Thyroid gland (tissue), 4 donors: Measurements from ENCODE around the gene MXD4. TPM values are rescaled to one million over a fixed set of nuclear protein-coding genes. Genes with fewer than 3 reads are reported as not detected.

Experiments
- DNase-seq, 2 donors: peaks; one replicate each; pipeline ENCODE4 v3.0.0-alpha.2; 2019
- H3K27ac ChIP-seq, 3 donors: fragments of 200-600 bp; sonication (generic); 1 replicate in 2 of 3; 2 replicates in 1 of 3; pipeline ENCODE4 v1.5.1; 2016 to 2019; ENCODE audit warnings: mild to moderate bottlenecking in 1 of 3, moderate library complexity in 1 of 3
- H3K27me3 ChIP-seq: fragments of 200-600 bp; sonication (generic); one replicate; pipeline ENCODE4 v1.5.1; 2019
- H3K36me3 ChIP-seq, 2 donors: fragments of 200-600 bp; sonication (generic); one replicate each; pipeline ENCODE4 v1.5.1; 2016 to 2019
- H3K4me1 ChIP-seq, 2 donors: fragments of 200-600 bp; sonication (generic); one replicate each; pipeline ENCODE4 v1.5.1; 2017 to 2019
- H3K4me3 ChIP-seq, 3 donors: fragments of 200-600 bp; sonication (generic); replicated peaks in 1 of 3; 1 replicate in 2 of 3; 2 replicates in 1 of 3; pipeline ENCODE4 v1.5.1; 2016; ENCODE audit warnings: mild to moderate bottlenecking in 1 of 3
- H3K9me3 ChIP-seq: fragments of 200-600 bp; sonication (generic); one replicate; pipeline ENCODE4 v1.5.1; 2017
- CTCF ChIP-seq, 6 experiments: fragments of 200-600 bp in 3 of 6; fragments of 450-650 bp in 3 of 6; sonication (generic) in 3 of 6; IDR thresholded peaks; one replicate each; pipeline ENCODE4 v1.5.1; 2016 to 2019; ENCODE audit warnings: antibody characterized with exemption in 6 of 6, mild to moderate bottlenecking in 2 of 6, inconsistent platforms in 1 of 6, moderate library complexity in 1 of 6
- POLR2A ChIP-seq, 2 donors: fragments of 450-650 bp; IDR thresholded peaks; one replicate each; pipeline ENCODE4 v1.6.1; 2017; ENCODE audit warnings: antibody characterized with exemption in 2 of 2, mild to moderate bottlenecking in 2 of 2, moderate library complexity in 1 of 2
- WGBS, 2 donors: methylation state at CpG; one replicate each; pipeline ENCODE4 v1.1.5; 2017; 5-methylcytosine and 5-hydroxymethylcytosine counted together
- intact Hi-C: fragments of 100-400 bp; cut with DNase I; formaldehyde crosslinking; loops from one replicate; pipeline ENCODE4 v1.15.1; 2023
- total RNA-seq, 4 donors: library from RNA; depleted of rRNA; stranded (reverse); fragments of >200 nt; gene quantifications; one replicate each; pipeline ENCODE4 v1.2.3, GENCODE V29; 2016

MXD4 gene
- total RNA-seq, 4 donors from 2014 or later = 48.1 to 102 (median 61.9) TPM

GRCh38 chr4:2249526-2250356 is 12.2 kb downstream of the MXD4 start:
- Histone ChIP-seq H3K4me3 (no peak overlapping the region), H3K27ac (no peak overlapping the region), H3K27me3 (no peaks in the 10 kb centered on the region), H3K36me3 (peaks cover 45 to 57% of the 10 kb centered on the region in 2 donors), H3K4me1 (peaks cover 0 to 6% of the 10 kb centered on the region in 2 donors), H3K9me3 (no peaks in the 10 kb centered on the region)
- 91 to 92% methylated on average over 22 to 24 of the region's 26 CpGs for WGBS, 2 donors
- intact Hi-C loops = no loop called here
- TF ChIP-seq POLR2A (IDR thresholded peaks at IDR 0.05) = no peak
- no peak for TF ChIP-seq CTCF (IDR thresholded peaks at IDR 0.05)
- no peak for DNase-seq

DNA sequence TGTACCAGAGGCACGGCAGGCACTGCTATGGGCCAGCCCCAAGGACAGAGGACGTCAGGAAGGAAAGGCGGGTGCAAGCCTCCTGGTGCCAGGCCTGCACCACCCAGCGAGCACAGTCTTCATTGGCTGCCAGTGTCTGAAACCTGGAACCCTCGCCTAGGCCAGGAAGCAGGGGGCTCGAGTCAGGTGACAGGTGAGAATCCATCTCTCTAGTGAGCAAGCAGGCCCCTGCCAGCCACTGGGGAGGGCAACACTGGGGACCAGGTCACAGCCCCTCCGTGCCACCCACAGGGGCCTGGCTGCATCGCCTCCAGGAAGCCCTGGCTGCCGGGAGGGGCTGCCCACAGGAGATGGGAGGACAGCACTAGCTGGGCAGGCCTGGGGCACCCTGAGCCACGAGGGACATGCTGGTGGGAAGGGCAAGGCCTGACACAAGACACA is 13.1 kb downstream of the MXD4 start:
- intact Hi-C loops = no loop called here
- 71 to 77% methylated on average over 6 to 7 of the region's 10 CpGs for WGBS, 2 donors
- no peak overlapping the region for H3K4me3 ChIP-seq
- no peaks in the 10 kb centered on the region for H3K27me3 ChIP-seq
- DNase-seq = no peak
- peaks cover 42 to 51% of the 10 kb centered on the region in 2 donors for H3K36me3 ChIP-seq
- H3K27ac ChIP-seq = no peak overlapping the region
- H3K4me1 ChIP-seq = peaks cover 0 to 8% of the 10 kb centered on the region in 2 donors
- TF ChIP-seq POLR2A (IDR thresholded peaks at IDR 0.05) (no peak), CTCF (IDR thresholded peaks at IDR 0.05) (no peak)
- H3K9me3 ChIP-seq = no peaks in the 10 kb centered on the region

DNA sequence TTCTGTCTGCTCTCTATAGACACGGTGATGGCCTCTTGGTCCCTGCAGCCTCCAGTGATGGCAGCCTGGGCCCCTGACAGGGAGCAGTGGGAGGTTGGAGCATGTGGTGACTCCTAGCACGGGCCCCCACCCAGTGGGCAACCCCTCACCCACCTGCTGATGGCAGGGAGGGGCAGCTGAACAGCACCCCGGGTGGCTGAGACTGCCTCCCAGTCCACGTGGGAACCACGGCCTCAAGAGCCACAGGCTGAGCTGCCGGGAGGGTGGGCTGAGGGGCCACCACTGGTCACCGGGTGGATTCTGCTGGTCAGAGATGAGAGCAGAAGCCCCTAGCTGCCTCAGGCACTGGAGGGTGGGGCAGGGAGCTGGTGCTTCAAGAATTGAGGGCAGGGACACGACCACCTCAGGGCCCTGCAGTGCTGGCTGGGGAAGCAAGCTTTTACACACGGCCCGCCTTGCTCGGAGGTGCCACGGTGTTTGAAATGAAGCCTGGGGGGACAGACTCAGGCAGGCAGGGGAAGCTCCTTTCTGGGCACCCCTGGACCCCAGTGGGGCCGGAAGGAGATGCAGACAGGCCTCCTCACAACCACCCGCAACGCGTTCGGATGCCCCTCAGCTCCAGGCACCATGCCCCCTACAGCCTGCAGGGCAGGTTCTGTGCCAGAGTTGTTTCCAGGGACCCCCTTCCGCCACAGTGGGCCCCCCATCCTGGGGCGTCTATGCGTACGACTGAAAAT is 13.7 kb downstream of the MXD4 start:
- TF ChIP-seq CTCF (IDR thresholded peaks at IDR 0.05) (no peak), POLR2A (IDR thresholded peaks at IDR 0.05) (no peak)
- no peaks in the 10 kb centered on the region for H3K27me3 ChIP-seq
- peak in 1 of 2 donors; percentile 1 for DNase-seq
- H3K9me3 ChIP-seq = no peaks in the 10 kb centered on the region
- no peak overlapping the region for H3K4me3 ChIP-seq
- intact Hi-C loops = no loop called here
- peaks cover 36 to 51% of the 10 kb centered on the region in 2 donors for H3K36me3 ChIP-seq
- WGBS, 2 donors = 87 to 97% methylated on average over 15 to 20 of the region's 21 CpGs
- peaks cover 0 to 8% of the 10 kb centered on the region in 2 donors for H3K4me1 ChIP-seq
- H3K27ac ChIP-seq = no peak overlapping the region

GRCh38 chr4:2247128-2248043 is 14.5 kb downstream of the MXD4 start:
- peak in 1 of 2 donors; percentile 3 for DNase-seq
- no peak overlapping the region for H3K27ac ChIP-seq
- H3K27me3 ChIP-seq = no peaks in the 10 kb centered on the region
- no peaks in the 10 kb centered on the region for H3K9me3 ChIP-seq
- intact Hi-C loops = no loop called here
- no peak for TF ChIP-seq CTCF (IDR thresholded peaks at IDR 0.05)
- no peak for TF ChIP-seq POLR2A (IDR thresholded peaks at IDR 0.05)
- H3K4me3 ChIP-seq = no peak overlapping the region
- H3K36me3 ChIP-seq = peaks cover 31 to 43% of the 10 kb centered on the region in 2 donors
- H3K4me1 ChIP-seq = peaks cover 0 to 10% of the 10 kb centered on the region in 2 donors
- 88 to 90% methylated on average over 19 to 27 of the region's 42 CpGs for WGBS, 2 donors
